ENCODE data around the gene EPG5.

- TF ChIP-seq CTCF (IDR thresholded peaks at IDR 0.05; ENCODE audit: extremely low read depth in 1 of 2, insufficient read depth in 1 of 2, low read depth in 1 of 2, low read length in 2 of 2) (no peak), POLR2AphosphoS5 (IDR thresholded peaks at IDR 0.05; ENCODE audit: insufficient read depth, low read depth, low read length) (no peak), JUN (IDR thresholded peaks at IDR 0.05; ENCODE audit: borderline replicate concordance, insufficient read depth, insufficient read length, low read depth) (no peak), EZH2 (IDR thresholded peaks at IDR 0.05; ENCODE audit: borderline replicate concordance, low read depth, low read length, severe bottlenecking) (no peak), MYC (IDR thresholded peaks at IDR 0.05; ENCODE audit: low read depth, low read length) (no peak), POLR2A (IDR thresholded peaks at IDR 0.05; ENCODE audit: low read depth, low read length) (no peak)
Observed at GRCh38 chr18:45895339-45895738, 71.8 kb downstream of the EPG5 start.
